CD14-positive monocyte (primary cell): ENCODE results near the gene ORAI3. TPM values are rescaled to one million over a fixed set of nuclear protein-coding genes. Genes with fewer than 3 reads are reported as not detected.

Experiments used
- DNase-seq, 3 donors: peaks; one replicate each; pipeline ENCODE4 v3.0.0-alpha.2; 2011 to 2022
- H2AFZ ChIP-seq: 2 replicates; pipeline ENCODE4 v1.6.0; 2012; ENCODE audit warnings: mild to moderate bottlenecking, low read depth, low read length, inconsistent platforms; ENCODE audit not compliant: insufficient read depth, poor library complexity, severe bottlenecking
- H3K27ac ChIP-seq, 2 donors: 1 replicate in 1 of 2; 2 replicates in 1 of 2; pipeline ENCODE4 v1.5.1; 2012 to 2013; ENCODE audit warnings: low read length in 2 of 2, control low read depth in 1 of 2, inconsistent platforms in 1 of 2, low read depth in 1 of 2, mild to moderate bottlenecking in 1 of 2
- H3K27me3 ChIP-seq, 2 donors: one replicate each; pipeline versions ENCODE4 v1.6.0 to v1.6.1; 2011 to 2013; ENCODE audit warnings: low read length in 2 of 2; ENCODE audit not compliant: control insufficient read depth in 2 of 2, insufficient read depth in 2 of 2
- H3K36me3 ChIP-seq, 2 donors: replicated peaks in 1 of 2; 1 replicate in 1 of 2; 2 replicates in 1 of 2; pipeline versions ENCODE4 v1.5.1 to v1.6.1; 2012 to 2013; ENCODE audit warnings: low read length in 2 of 2, control low read depth in 1 of 2, inconsistent platforms in 1 of 2, mild to moderate bottlenecking in 1 of 2; ENCODE audit not compliant: insufficient read depth in 2 of 2, control insufficient read depth in 1 of 2
- H3K4me1 ChIP-seq, 2 donors: 1 replicate in 1 of 2; 2 replicates in 1 of 2; pipeline versions ENCODE4 v1.5.1 to v1.6.1; 2012 to 2013; ENCODE audit warnings: low read length in 2 of 2, control low read depth in 1 of 2, inconsistent platforms in 1 of 2, mild to moderate bottlenecking in 1 of 2, moderate library complexity in 1 of 2; ENCODE audit not compliant: insufficient read depth in 2 of 2, control insufficient read depth in 1 of 2
- H3K4me2 ChIP-seq: replicated peaks from 2 replicates; pipeline ENCODE3; 2012; ENCODE audit warnings: low read length, moderate library complexity, mild to moderate bottlenecking; ENCODE audit not compliant: poor library complexity, severe bottlenecking; ENCODE audit errors: extremely low read depth
- H3K4me3 ChIP-seq, 3 experiments: fragments of 200-600 bp in 1 of 3; sonication (generic) in 1 of 3; replicated peaks in 1 of 3; 1 replicate in 2 of 3; 2 replicates in 1 of 3; pipeline ENCODE4 v1.5.1; 2011 to 2013; ENCODE audit warnings: low read length in 3 of 3, mild to moderate bottlenecking in 3 of 3, control low read depth in 2 of 3, low read depth in 2 of 3, inconsistent platforms in 1 of 3, moderate library complexity in 1 of 3
- H3K79me2 ChIP-seq: 2 replicates; pipeline ENCODE4 v1.6.0; 2012; ENCODE audit warnings: mild to moderate bottlenecking, control low read depth, inconsistent platforms, low read length, moderate library complexity; ENCODE audit not compliant: insufficient read depth
- H3K9ac ChIP-seq: 2 replicates; pipeline ENCODE4 v1.6.0; 2017; ENCODE audit warnings: low read length, mild to moderate bottlenecking; ENCODE audit not compliant: insufficient read depth, poor library complexity, severe bottlenecking
- H3K9me3 ChIP-seq, 2 donors: replicated peaks in 1 of 2; 1 replicate in 1 of 2; 2 replicates in 1 of 2; pipeline versions ENCODE4 v1.5.1 to v1.6.1; 2012 to 2013; ENCODE audit warnings: low read length in 2 of 2, control low read depth in 1 of 2; ENCODE audit not compliant: control insufficient read depth in 1 of 2, insufficient read depth in 1 of 2
- H4K20me1 ChIP-seq: 2 replicates; pipeline ENCODE4 v1.6.0; 2012; ENCODE audit warnings: mild to moderate bottlenecking, low read length, control low read depth, moderate library complexity; ENCODE audit not compliant: insufficient read depth
- H3K27ac Mint-ChIP-seq, 7 donors: one replicate each; pipeline ENCODE4 v1.8.0; 2020; ENCODE audit warnings: mild to moderate bottlenecking in 7 of 7, mixed read lengths in 7 of 7, moderate library complexity in 6 of 7, inconsistent platforms in 2 of 7
- H3K27me3 Mint-ChIP-seq, 3 donors: one replicate each; pipeline ENCODE4 v1.8.0; 2021 to 2022; ENCODE audit warnings: low read depth in 3 of 3, mild to moderate bottlenecking in 3 of 3, mixed read lengths in 3 of 3, moderate library complexity in 3 of 3, inconsistent platforms in 1 of 3
- H3K36me3 Mint-ChIP-seq, 2 donors: one replicate each; pipeline ENCODE4 v1.8.0; 2020; ENCODE audit warnings: mixed read lengths in 2 of 2, inconsistent platforms in 1 of 2, mild to moderate bottlenecking in 1 of 2
- H3K4me1 Mint-ChIP-seq: one replicate; pipeline ENCODE4 v1.8.0; 2020; ENCODE audit warnings: mild to moderate bottlenecking, mixed read lengths
- H3K4me3 Mint-ChIP-seq, 2 donors: one replicate each; pipeline ENCODE4 v1.8.0; 2020; ENCODE audit warnings: mild to moderate bottlenecking in 2 of 2, mixed read lengths in 2 of 2, moderate library complexity in 1 of 2
- H3K9me3 Mint-ChIP-seq, 7 donors: one replicate each; pipeline ENCODE4 v1.8.0; 2020 to 2022; ENCODE audit warnings: mixed read lengths in 7 of 7, mild to moderate bottlenecking in 6 of 7, moderate library complexity in 6 of 7, inconsistent platforms in 2 of 7
- WGBS: methylation state at CpG from one replicate; pipeline ENCODE4 v1.1.5; 2013; ENCODE audit warnings: missing lambda C conversion rate; ENCODE audit not compliant: insufficient coverage; 5-methylcytosine and 5-hydroxymethylcytosine counted together
- intact Hi-C, 2 donors: fragments of 100-400 bp; cut with micrococcal nuclease; formaldehyde crosslinking; loops; one replicate each; pipeline versions ENCODE4 v1.15.0 to v1.15.1; 2023
- polyA plus RNA-seq, 3 donors: library from polyadenylated mRNA; depleted of rRNA in 1 of 3; unstranded in 2 of 3; stranded (reverse) in 1 of 3; fragments of 300-500 nt in 2 of 3; fragments of >200 nt in 1 of 3; fragmentation: Illumina TruSeq in 2 of 3; gene quantifications; 1 replicate in 2 of 3; 2 replicates in 1 of 3; pipeline ENCODE4 v1.2.3, GENCODE V29; 2012 to 2021
- TF ChIP-seq, protein P1 (sequence below): fragments of 200-600 bp; IDR thresholded peaks from one replicate; pipeline ENCODE4 v1.8.0; 2022; ENCODE audit warnings: antibody characterized with exemption, mild to moderate bottlenecking

ORAI3 gene
- polyA plus RNA-seq, 3 donors, result 34.3 to 80.3 (median 76.8) TPM

DNA sequence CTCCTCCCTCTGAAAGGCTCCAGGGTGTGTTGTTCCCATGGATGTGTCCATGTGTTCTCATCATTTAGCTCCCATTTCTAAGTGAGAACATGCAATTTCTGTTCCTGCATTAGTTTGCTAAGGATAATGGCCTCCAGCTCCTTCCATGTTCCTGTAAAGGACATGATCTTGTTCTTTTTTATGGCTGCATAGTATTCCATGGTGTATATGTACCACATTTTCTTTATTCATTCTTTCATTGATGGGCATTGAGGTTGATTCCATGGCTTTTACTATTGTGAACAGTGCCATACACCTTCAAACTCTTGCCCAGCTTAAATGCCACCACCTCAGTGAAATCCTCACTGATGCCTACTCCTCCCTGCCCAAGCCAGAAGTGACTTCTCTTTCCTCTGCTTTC lies 4.5 kb upstream of the ORAI3 start:
- DNase-seq, result no peak
- peaks cover 16% of the 10 kb centered on the region for H3K4me1 Mint-ChIP-seq
- no peak overlapping the region for H2AFZ ChIP-seq
- H3K4me3 Mint-ChIP-seq, result no peak overlapping the region
- H4K20me1 ChIP-seq, result peaks cover 5% of the 10 kb centered on the region
- H3K4me3 ChIP-seq, result no peak overlapping the region
- peaks cover 0 to 2% (median 0%) of the 10 kb centered on the region in 3 donors for H3K27me3 Mint-ChIP-seq
- TF ChIP-seq, protein P1, sequence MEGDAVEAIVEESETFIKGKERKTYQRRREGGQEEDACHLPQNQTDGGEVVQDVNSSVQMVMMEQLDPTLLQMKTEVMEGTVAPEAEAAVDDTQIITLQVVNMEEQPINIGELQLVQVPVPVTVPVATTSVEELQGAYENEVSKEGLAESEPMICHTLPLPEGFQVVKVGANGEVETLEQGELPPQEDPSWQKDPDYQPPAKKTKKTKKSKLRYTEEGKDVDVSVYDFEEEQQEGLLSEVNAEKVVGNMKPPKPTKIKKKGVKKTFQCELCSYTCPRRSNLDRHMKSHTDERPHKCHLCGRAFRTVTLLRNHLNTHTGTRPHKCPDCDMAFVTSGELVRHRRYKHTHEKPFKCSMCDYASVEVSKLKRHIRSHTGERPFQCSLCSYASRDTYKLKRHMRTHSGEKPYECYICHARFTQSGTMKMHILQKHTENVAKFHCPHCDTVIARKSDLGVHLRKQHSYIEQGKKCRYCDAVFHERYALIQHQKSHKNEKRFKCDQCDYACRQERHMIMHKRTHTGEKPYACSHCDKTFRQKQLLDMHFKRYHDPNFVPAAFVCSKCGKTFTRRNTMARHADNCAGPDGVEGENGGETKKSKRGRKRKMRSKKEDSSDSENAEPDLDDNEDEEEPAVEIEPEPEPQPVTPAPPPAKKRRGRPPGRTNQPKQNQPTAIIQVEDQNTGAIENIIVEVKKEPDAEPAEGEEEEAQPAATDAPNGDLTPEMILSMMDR, result no peak
- no peak overlapping the region for H3K27ac ChIP-seq
- peaks cover 0 to 1% (median 0%) of the 10 kb centered on the region in 7 donors for H3K9me3 Mint-ChIP-seq
- H3K27me3 ChIP-seq, result no peaks in the 10 kb centered on the region
- H3K9ac ChIP-seq, result no peak overlapping the region
- H3K4me2 ChIP-seq, result no peak overlapping the region
- peaks cover 24 to 38% of the 10 kb centered on the region in 2 donors for H3K36me3 ChIP-seq
- no peaks in the 10 kb centered on the region for H3K9me3 ChIP-seq
- peak overlapping the region in 2 of 7 donors; percentile 32 to 49 for H3K27ac Mint-ChIP-seq
- H3K79me2 ChIP-seq, result peaks cover 5% of the 10 kb centered on the region
- peaks cover 16 to 18% of the 10 kb centered on the region in 2 donors for H3K4me1 ChIP-seq
- peaks cover 29 to 55% of the 10 kb centered on the region in 2 donors for H3K36me3 Mint-ChIP-seq
- intact Hi-C loops, result no loop called here

DNA sequence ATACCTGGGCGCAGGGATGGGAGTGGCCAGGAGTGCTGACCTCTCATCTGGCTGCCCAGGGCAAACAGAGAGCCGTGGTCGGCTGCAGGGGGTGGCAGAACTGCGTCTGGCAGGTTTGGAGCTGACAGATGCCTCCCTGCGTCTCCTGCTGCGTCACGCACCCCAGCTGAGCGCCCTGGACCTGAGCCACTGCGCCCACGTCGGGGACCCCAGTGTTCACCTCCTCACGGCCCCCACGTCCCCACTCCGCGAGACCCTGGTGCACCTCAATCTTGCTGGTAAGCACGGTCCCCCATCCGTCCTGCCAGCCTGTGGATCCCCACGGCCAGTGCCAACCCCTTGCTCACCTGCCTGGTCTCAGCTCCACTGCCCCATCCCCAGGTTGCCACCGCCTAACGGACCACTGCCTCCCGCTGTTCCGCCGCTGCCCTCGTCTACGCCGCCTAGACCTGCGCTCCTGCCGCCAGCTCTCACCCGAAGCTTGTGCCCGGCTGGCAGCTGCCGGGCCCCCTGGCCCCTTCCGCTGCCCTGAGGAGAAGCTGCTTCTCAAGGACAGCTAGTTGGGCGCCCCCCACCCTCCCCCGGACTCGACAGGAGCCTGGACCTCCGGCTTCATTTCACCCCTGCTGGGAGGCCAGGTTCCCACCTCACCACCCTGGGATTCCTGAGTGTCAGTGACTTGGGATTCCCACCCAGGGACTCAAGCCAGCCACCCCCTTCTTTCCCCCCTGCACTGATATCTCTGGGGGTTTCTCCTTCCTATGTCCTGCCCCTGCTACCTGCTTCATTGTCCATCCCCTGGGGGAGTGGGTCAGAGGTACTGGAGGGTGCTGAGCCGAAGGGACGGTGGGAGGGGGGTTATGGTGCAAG lies 2.0 kb upstream of the ORAI3 start:
- no peak overlapping the region for H3K9ac ChIP-seq
- peaks cover 31 to 34% of the 10 kb centered on the region in 2 donors for H3K4me1 ChIP-seq
- H3K27ac ChIP-seq, result no peak overlapping the region
- Mint-ChIP-seq H3K36me3 (peaks cover 20 to 43% of the 10 kb centered on the region in 2 donors), H3K4me1 (peaks cover 28% of the 10 kb centered on the region), H3K27ac (peak overlapping the region in 1 of 7 donors; percentile 48), H3K27me3 (peaks cover 0 to 3% (median 0%) of the 10 kb centered on the region in 3 donors), H3K9me3 (peaks cover 0 to 1% (median 0%) of the 10 kb centered on the region in 7 donors), H3K4me3 (no peak overlapping the region)
- no peak for DNase-seq
- peaks cover 30% of the 10 kb centered on the region for H4K20me1 ChIP-seq
- H3K36me3 ChIP-seq, result peaks cover 24 to 37% of the 10 kb centered on the region in 2 donors
- no peaks in the 10 kb centered on the region for H3K9me3 ChIP-seq
- H3K79me2 ChIP-seq, result peaks cover 30% of the 10 kb centered on the region
- intact Hi-C loops, result no loop called here
- H3K4me2 ChIP-seq, result no peak overlapping the region
- 95% methylated on average over 38 of the region's 38 CpGs for WGBS
- H3K27me3 ChIP-seq, result no peaks in the 10 kb centered on the region
- no peak overlapping the region for H2AFZ ChIP-seq
- TF ChIP-seq, protein P1, result no peak
- no peak overlapping the region for H3K4me3 ChIP-seq
